Ascending aorta (tissue), 2 donors: Measurements from ENCODE around the gene HCAR1. TPM values are rescaled to one million over a fixed set of nuclear protein-coding genes. Genes with fewer than 3 reads are reported as not detected.
A peak's percentile ranks its signal among the peaks of the same experiment; 100 is the strongest.
"Not testable (repeated sequence)": the region's sequence is repeated elsewhere in the genome, so short reads cannot be mapped to it uniquely, and the experiment has no call there.

Experiments used
- DNase-seq, 2 donors: peaks; one replicate each; pipeline ENCODE4 v3.0.0-alpha.2; 2019; ENCODE audit warnings: low spot score in 2 of 2
- H3K27ac ChIP-seq, 2 donors: fragments of 200-600 bp; sonication (generic); one replicate each; pipeline ENCODE4 v1.5.1; 2016 to 2017; ENCODE audit warnings: mild to moderate bottlenecking in 1 of 2
- H3K27me3 ChIP-seq: fragments of 200-600 bp; sonication (generic); one replicate; pipeline ENCODE4 v1.5.1; 2017
- H3K36me3 ChIP-seq, 2 donors: fragments of 200-600 bp; sonication (generic); one replicate each; pipeline ENCODE4 v1.5.1; 2016
- H3K4me1 ChIP-seq, 2 donors: fragments of 200-600 bp; sonication (generic); one replicate each; pipeline ENCODE4 v1.5.1; 2016 to 2017; ENCODE audit warnings: mild to moderate bottlenecking in 1 of 2
- H3K4me3 ChIP-seq, 2 donors: fragments of 200-600 bp; sonication (generic); one replicate each; pipeline ENCODE4 v1.5.1; 2016 to 2017; ENCODE audit warnings: mild to moderate bottlenecking in 1 of 2
- H3K9me3 ChIP-seq, 2 donors: fragments of 200-600 bp; sonication (generic); one replicate each; pipeline ENCODE4 v1.5.1; 2016
- CTCF ChIP-seq, 3 experiments: fragments of 200-600 bp in 2 of 3; fragments of 450-650 bp in 1 of 3; sonication (generic) in 2 of 3; IDR thresholded peaks; one replicate each; pipeline ENCODE4 v1.5.1; 2016 to 2019; ENCODE audit warnings: antibody characterized with exemption in 3 of 3, mild to moderate bottlenecking in 1 of 3, moderate library complexity in 1 of 3
- intact Hi-C: fragments of 100-400 bp; cut with DNase I; formaldehyde crosslinking; loops from one replicate; pipeline ENCODE4 v1.15.1; 2023
- total RNA-seq: library from RNA; depleted of rRNA; stranded (reverse); fragments of >200 nt; gene quantifications from one replicate; pipeline ENCODE4 v1.1.0, GENCODE V29; 2016

Gene HCAR1
- not detected for total RNA-seq

- no peak for DNase-seq
- H3K27me3 ChIP-seq: no peaks in the 10 kb centered on the region
- intact Hi-C loops: no loop called here
- H3K9me3 ChIP-seq: no peaks in the 10 kb centered on the region
- H3K36me3 ChIP-seq: no peaks in the 10 kb centered on the region
- H3K4me3 ChIP-seq: peak within 1 kb of the TSS; percentile 33 to 62
- H3K27ac ChIP-seq: no peak within 1 kb of the TSS
- H3K4me1 ChIP-seq: peaks cover 0 to 5% of the 10 kb centered on the region in 2 donors
- TF ChIP-seq CTCF (IDR thresholded peaks at IDR 0.05): no peak
These were observed at the start of gene HCAR1 for GRCh38 chr12:122730215-122731014. TSS of gene HCAR1 (minus strand) at chr12:122730844. CDS start at chr12:122730339, 505 bp downstream.

- Histone ChIP-seq H3K27me3 (no peaks in the 10 kb centered on the region), H3K9me3 (no peaks in the 10 kb centered on the region), H3K27ac (no peak overlapping the region), H3K4me1 (peaks cover 0 to 10% of the 10 kb centered on the region in 2 donors), H3K4me3 (no peak overlapping the region), H3K36me3 (peaks cover 32 to 57% of the 10 kb centered on the region in 2 donors)
- DNase-seq: no peak
- intact Hi-C loops: no loop called here
- TF ChIP-seq CTCF (IDR thresholded peaks at IDR 0.05): no peak
These were observed 26.9 kb upstream of the HCAR1 start for GRCh38 chr12:122757568-122757967.

- intact Hi-C loops: loop anchor here (5.0 kb wide), 2 partner anchors 117 to 478 kb away; partner anchors contain the start of genes MPHOSPH9 and MTRFR
- no peaks in the 10 kb centered on the region for H3K9me3 ChIP-seq
- no peak for TF ChIP-seq CTCF (IDR thresholded peaks at IDR 0.05)
- H3K4me3 ChIP-seq: no peak overlapping the region
- H3K27me3 ChIP-seq: no peaks in the 10 kb centered on the region
- no peak for DNase-seq
- H3K27ac ChIP-seq: no peak overlapping the region
- peaks cover 3 to 12% of the 10 kb centered on the region in 2 donors for H3K4me1 ChIP-seq
- peaks cover 24 to 46% of the 10 kb centered on the region in 2 donors for H3K36me3 ChIP-seq
These were observed 24.1 kb upstream of the HCAR1 start for GRCh38 chr12:122754790-122755189.

- Histone ChIP-seq H3K27me3 (no peaks in the 10 kb centered on the region), H3K4me1 (peaks cover 3 to 12% of the 10 kb centered on the region in 2 donors), H3K9me3 (no peaks in the 10 kb centered on the region), H3K4me3 (peak overlapping the region; percentile 77 to 80), H3K27ac (peak overlapping the region; percentile 70 to 75), H3K36me3 (peaks cover 16 to 35% of the 10 kb centered on the region in 2 donors)
- no peak for TF ChIP-seq CTCF (IDR thresholded peaks at IDR 0.05)
- DNase-seq: no peak
- intact Hi-C loops: loop anchor here (5.0 kb wide), 2 partner anchors 116 to 479 kb away; partner anchors contain the start of genes MPHOSPH9 and MTRFR
These were observed 22.6 kb upstream of the HCAR1 start for GRCh38 chr12:122753319-122753650.

- Histone ChIP-seq H3K4me1 (peaks cover 3 to 12% of the 10 kb centered on the region in 2 donors), H3K9me3 (no peaks in the 10 kb centered on the region), H3K27ac (peak within 1 kb of the TSS; percentile 70 to 75), H3K36me3 (peaks cover 11 to 30% of the 10 kb centered on the region in 2 donors), H3K27me3 (no peaks in the 10 kb centered on the region), H3K4me3 (peak within 1 kb of the TSS; percentile 77 to 80)
- peak; percentile 63 to 86 (median 72) for TF ChIP-seq CTCF (IDR thresholded peaks at IDR 0.05)
- peak; percentile 90 to 99 for DNase-seq
- intact Hi-C loops: loop anchor here (1.0 to 5.0 kb wide), 4 partner anchors 115 to 480 kb away; partner anchors contain the start of genes KNTC1, MPHOSPH9 and MTRFR
These were observed 22.0 kb upstream of the HCAR1 start, which contains the start of gene DENR for GRCh38 chr12:122752464-122753318. TSS of gene DENR (plus strand) at chr12:122752824. CDS start at chr12:122753702, 878 bp downstream.

GRCh38 chr12:122750781-122751515 is 20.3 kb upstream of the HCAR1 start:
- intact Hi-C loops: loop anchor here (5.0 kb wide), 2 partner anchors 114 to 481 kb away; partner anchors contain the start of genes MPHOSPH9 and MTRFR
- Histone ChIP-seq H3K36me3 (peaks cover 3 to 16% of the 10 kb centered on the region in 2 donors), H3K4me1 (peaks cover 3 to 12% of the 10 kb centered on the region in 2 donors)
- not testable (repeated sequence) for H3K27ac ChIP-seq, H3K9me3 ChIP-seq, H3K27me3 ChIP-seq, H3K4me3 ChIP-seq
- DNase-seq: peak in 1 of 2 donors; percentile 55
